ENCODE measurements around the gene GNAO1. TPM values are rescaled to one million over a fixed set of nuclear protein-coding genes. Genes with fewer than 3 reads are reported as not detected.

GNAO1 gene
- total RNA-seq, 1 donor from 2014 or later = not detected

DNA sequence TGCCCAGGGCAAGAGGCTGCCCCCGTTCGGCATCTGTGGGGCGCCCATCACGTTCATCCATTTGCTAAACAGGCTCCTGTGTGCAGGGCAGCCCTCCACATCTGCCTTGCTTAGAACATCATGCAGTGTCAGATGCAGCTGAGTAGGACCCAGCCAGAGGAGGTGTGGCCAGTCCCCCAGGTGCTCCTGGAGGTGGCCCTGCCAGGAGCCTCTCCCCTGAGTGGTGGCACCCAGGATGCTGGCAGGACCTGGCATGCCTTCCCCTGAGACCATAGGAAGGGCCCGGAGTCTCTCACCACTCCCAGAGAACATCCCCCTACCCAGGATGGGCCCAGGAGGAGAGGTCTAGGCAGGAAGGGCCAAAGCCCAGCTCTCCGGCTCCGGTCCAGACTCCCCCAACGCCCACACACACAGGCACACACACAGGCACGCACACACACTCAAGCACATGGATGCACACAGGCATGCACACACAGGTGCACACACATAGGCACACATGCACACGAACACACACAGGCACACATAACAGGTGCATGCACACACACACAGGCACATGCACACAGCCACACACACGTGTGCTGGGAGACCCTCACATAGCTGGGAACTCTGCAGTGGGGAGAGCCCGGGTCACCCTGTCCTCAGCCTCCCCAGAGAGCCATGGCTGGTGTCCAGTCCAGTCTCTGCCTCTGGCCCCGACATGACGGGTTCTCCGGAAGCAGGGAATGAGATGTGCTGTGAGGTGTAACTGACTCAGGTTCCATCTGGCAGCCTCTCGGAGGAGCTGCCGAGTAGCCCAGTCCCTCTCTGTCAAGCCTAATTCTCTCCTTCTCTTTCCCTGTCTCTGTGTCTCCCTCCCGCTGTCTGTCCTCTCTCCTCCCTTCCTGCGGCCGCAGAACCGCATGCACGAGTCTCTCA, 159.5 kb downstream of the GNAO1 start:
- H3K4me3 ChIP-seq (ENCODE audit: low read depth, low read length) = no peak overlapping the region
- no peak for DNase-seq (ENCODE audit: low read depth)
- no peaks in the 10 kb centered on the region for H3K36me3 ChIP-seq (ENCODE audit: control insufficient read depth, insufficient read depth, low read length)
- FAIRE-seq = peak; percentile 93
- TF ChIP-seq, protein P1, sequence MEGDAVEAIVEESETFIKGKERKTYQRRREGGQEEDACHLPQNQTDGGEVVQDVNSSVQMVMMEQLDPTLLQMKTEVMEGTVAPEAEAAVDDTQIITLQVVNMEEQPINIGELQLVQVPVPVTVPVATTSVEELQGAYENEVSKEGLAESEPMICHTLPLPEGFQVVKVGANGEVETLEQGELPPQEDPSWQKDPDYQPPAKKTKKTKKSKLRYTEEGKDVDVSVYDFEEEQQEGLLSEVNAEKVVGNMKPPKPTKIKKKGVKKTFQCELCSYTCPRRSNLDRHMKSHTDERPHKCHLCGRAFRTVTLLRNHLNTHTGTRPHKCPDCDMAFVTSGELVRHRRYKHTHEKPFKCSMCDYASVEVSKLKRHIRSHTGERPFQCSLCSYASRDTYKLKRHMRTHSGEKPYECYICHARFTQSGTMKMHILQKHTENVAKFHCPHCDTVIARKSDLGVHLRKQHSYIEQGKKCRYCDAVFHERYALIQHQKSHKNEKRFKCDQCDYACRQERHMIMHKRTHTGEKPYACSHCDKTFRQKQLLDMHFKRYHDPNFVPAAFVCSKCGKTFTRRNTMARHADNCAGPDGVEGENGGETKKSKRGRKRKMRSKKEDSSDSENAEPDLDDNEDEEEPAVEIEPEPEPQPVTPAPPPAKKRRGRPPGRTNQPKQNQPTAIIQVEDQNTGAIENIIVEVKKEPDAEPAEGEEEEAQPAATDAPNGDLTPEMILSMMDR (IDR thresholded peaks at IDR 0.05; ENCODE audit: insufficient read depth, low read length, severe bottlenecking) = no peak
- H3K27me3 ChIP-seq (ENCODE audit: control insufficient read depth, insufficient read depth, low read length) = peaks cover 4% of the 10 kb centered on the region

DNA sequence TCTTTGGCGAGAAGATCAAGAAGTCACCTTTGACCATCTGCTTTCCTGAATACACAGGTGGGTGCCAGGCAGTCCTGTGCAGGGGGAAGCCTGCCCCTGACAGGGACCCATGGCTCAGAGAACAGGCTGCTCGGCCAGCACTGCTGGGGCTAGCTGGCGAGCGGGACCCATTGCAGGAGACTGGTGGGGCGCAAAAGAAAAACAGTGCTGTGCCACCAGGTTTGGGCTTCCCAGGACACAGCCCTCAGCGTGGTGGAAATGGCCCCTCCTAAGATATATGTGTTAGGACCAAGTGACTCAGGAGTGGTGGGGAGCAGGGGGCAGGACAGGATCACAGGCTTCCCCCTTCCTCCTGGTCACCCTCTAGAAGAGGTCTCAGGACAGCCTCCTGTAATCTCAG, 160.2 kb downstream of the GNAO1 start:
- H3K4me3 ChIP-seq (ENCODE audit: low read depth, low read length) = no peak overlapping the region
- no peak for FAIRE-seq
- no peaks in the 10 kb centered on the region for H3K36me3 ChIP-seq (ENCODE audit: control insufficient read depth, insufficient read depth, low read length)
- TF ChIP-seq, protein P1 (IDR thresholded peaks at IDR 0.05; ENCODE audit: insufficient read depth, low read length, severe bottlenecking) = no peak
- DNase-seq (ENCODE audit: low read depth) = no peak
- peaks cover 4% of the 10 kb centered on the region for H3K27me3 ChIP-seq (ENCODE audit: control insufficient read depth, insufficient read depth, low read length)

DNA sequence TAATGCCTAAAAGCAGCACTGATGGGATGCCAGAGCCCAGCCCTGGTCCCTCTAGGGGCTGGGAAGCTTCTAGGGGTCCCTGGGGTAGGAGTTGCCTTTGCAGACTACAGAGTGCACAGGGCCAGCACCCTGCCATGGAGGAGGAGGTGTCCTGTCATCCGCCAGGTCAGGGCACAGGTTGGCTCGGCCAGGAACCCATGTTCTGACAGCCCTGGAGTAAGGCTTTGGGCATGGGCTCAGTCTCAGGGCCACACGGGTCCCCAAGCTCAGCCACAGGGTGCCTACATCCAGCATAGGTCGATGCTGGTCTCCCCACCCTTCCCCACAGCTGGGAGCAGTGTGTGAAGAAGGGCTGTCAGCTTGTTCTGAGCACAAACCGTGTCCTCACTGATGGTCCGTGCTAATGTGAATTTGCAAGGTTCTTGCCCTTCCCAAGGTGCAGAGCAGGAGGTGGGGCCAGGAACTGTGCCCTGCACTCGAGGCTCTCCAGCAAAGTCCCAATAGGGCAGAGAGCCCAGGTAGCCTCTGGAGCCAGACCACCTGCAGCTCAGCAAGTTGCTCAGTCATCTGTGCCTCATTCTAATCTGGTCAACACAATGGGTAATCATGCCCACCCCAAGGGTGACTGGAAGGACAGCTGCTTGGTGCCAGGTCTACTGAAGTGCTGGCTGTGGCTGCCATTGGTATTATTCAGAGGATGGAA, 161.2 kb downstream of the GNAO1 start:
- TF ChIP-seq, protein P1 (IDR thresholded peaks at IDR 0.05; ENCODE audit: insufficient read depth, low read length, severe bottlenecking) = no peak
- DNase-seq (ENCODE audit: low read depth) = no peak
- Histone ChIP-seq H3K27me3 (ENCODE audit: control insufficient read depth, insufficient read depth, low read length) (peaks cover 4% of the 10 kb centered on the region), H3K36me3 (ENCODE audit: control insufficient read depth, insufficient read depth, low read length) (no peaks in the 10 kb centered on the region), H3K4me3 (ENCODE audit: low read depth, low read length) (no peak overlapping the region)
- FAIRE-seq = peak; percentile 62

DNA sequence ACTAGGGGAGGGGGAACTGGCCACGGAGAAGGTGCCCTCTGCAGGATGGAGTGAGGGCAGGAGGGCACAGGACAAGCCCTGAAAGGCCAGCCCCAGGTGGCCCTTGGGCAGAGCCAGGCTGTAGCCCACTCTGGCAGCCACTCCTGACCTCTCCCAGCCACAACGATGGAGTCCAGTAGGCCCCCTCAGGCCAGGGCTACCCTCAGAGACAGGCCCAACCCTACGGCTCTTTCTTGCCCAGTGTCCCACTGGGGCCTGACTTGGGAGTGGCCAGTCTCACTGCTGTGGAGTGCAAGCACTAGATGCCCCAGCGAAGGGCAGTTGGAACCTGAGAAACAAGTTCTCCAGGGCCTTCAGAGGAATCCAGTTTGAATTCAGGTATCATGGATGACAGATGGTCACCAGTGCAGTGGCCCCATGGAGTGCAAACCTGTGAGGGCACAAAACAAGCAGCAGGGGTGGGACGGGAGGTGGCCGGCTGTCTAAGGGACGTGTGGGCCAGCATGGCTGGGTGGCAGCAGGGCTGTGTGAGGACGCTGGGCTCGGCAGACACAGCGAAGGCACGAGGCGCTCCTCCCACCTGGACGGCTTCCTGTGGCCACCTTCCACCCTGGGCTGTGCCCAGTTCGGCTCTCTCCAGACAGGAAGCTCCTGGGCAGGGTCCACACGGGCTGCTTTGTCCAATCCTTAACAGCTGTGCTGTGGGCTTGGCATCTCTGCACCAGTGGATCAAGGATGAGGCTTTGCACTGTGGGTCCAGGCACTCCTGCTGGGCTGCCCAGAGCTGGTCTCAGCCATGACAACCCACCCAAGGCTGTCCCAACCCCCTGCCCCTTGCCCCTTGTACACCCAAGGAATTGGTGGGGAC, 162.0 kb downstream of the GNAO1 start:
- Histone ChIP-seq H3K36me3 (ENCODE audit: control insufficient read depth, insufficient read depth, low read length) (no peaks in the 10 kb centered on the region), H3K27me3 (ENCODE audit: control insufficient read depth, insufficient read depth, low read length) (peaks cover 4% of the 10 kb centered on the region), H3K4me3 (ENCODE audit: low read depth, low read length) (no peak overlapping the region)
- no peak for DNase-seq (ENCODE audit: low read depth)
- TF ChIP-seq, protein P1 (IDR thresholded peaks at IDR 0.05; ENCODE audit: insufficient read depth, low read length, severe bottlenecking) = no peak
- FAIRE-seq = no peak

DNA sequence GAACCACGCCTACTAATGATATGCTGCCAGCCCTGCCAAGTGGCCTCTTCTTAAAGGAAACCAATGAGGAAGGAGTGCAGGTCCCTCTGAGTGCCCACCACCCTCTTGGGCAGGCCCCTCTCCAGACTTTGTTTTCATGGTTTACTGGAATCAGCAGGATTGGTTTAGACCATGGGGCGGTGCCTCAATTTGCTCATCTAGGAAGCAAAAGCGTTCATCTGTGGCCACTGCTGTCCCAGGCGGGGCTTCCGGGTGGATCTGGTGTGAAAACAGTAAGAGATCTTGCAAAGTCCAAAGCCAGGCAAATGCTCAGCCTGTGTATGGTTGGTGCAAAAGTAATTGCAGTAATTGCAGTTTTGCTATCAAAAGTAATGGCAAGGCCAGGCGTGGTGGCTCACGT, 162.7 kb downstream of the GNAO1 start:
- no peak for FAIRE-seq

More for the DNA sequence above, 162.7 kb downstream of the GNAO1 start:
- no peak for DNase-seq (ENCODE audit: low read depth)
- Histone ChIP-seq H3K36me3 (ENCODE audit: control insufficient read depth, insufficient read depth, low read length) (no peaks in the 10 kb centered on the region), H3K4me3 (ENCODE audit: low read depth, low read length) (no peak overlapping the region), H3K27me3 (ENCODE audit: control insufficient read depth, insufficient read depth, low read length) (peaks cover 4% of the 10 kb centered on the region)
- TF ChIP-seq, protein P1 (IDR thresholded peaks at IDR 0.05; ENCODE audit: insufficient read depth, low read length, severe bottlenecking) = no peak

Measured in bronchial epithelial cell (primary cell).